HepG2 (cell line): Measurements from ENCODE around the gene SLC35A1. TPM values are rescaled to one million over a fixed set of nuclear protein-coding genes. Genes with fewer than 3 reads are reported as not detected.

ENCODE experiments used
- BRD4 ChIP-seq: sonication (generic); formaldehyde crosslinking; IDR thresholded peaks from 2 replicates; pipeline ENCODE4 v1.4.0; 2020; ENCODE audit warnings: missing genetic modification reagents
- CERS6 ChIP-seq: sonication (generic); formaldehyde crosslinking; IDR thresholded peaks from 2 replicates; pipeline ENCODE4 v1.5.0; 2020; ENCODE audit warnings: missing genetic modification reagents
- ELF4 ChIP-seq: sonication (generic); formaldehyde crosslinking; IDR thresholded peaks from 2 replicates; pipeline ENCODE4 v1.5.0; 2020; ENCODE audit warnings: missing genetic modification reagents, mild to moderate bottlenecking, moderate library complexity, borderline replicate concordance
- FOSL2 ChIP-seq: sonication (generic); formaldehyde crosslinking; IDR thresholded peaks from 2 replicates; pipeline ENCODE4 v1.4.0; 2020; ENCODE audit warnings: missing genetic modification reagents
- HCFC1 ChIP-seq: fragments of 150-350 bp; IDR thresholded peaks from 2 replicates; pipeline ENCODE4 v1.6.1; 2014; ENCODE audit warnings: low read depth, low read length
- IKZF5 ChIP-seq: IDR thresholded peaks from 2 replicates; pipeline ENCODE4 v1.6.1; 2018; ENCODE audit warnings: missing genetic modification reagents, mild to moderate bottlenecking, missing compliant biosample characterization
- JARID2 ChIP-seq: sonication (generic); formaldehyde crosslinking; IDR thresholded peaks from 2 replicates; pipeline ENCODE4 v1.8.1; 2023; ENCODE audit warnings: missing genetic modification reagents, inconsistent platforms; ENCODE audit not compliant: insufficient replicate concordance
- KAT8 ChIP-seq: IDR thresholded peaks from 2 replicates; pipeline ENCODE4 v1.6.1; 2016; ENCODE audit warnings: missing genetic modification reagents, missing compliant biosample characterization
- KDM2A ChIP-seq: sonication (generic); formaldehyde crosslinking; IDR thresholded peaks from 2 replicates; pipeline ENCODE4 v1.4.0; 2020; ENCODE audit warnings: low read depth, missing genetic modification reagents, borderline replicate concordance
- NCOA5 ChIP-seq: sonication (generic); formaldehyde crosslinking; IDR thresholded peaks from 2 replicates; pipeline ENCODE4 v1.4.0; 2020; ENCODE audit warnings: missing genetic modification reagents
- PHF5A ChIP-seq: IDR thresholded peaks from one replicate; pipeline ENCODE4 v1.6.1; 2018; ENCODE audit warnings: low read depth, missing genetic modification reagents; ENCODE audit not compliant: unreplicated experiment
- RARA ChIP-seq: IDR thresholded peaks from 2 replicates; pipeline ENCODE4 v1.6.1; 2016; ENCODE audit warnings: missing genetic modification reagents, missing compliant biosample characterization
- RFXAP ChIP-seq: sonication (generic); formaldehyde crosslinking; IDR thresholded peaks from 2 replicates; pipeline ENCODE4 v1.4.0; 2020; ENCODE audit warnings: missing genetic modification reagents, borderline replicate concordance
- SOX6 ChIP-seq, 2 experiments: fragments of 450-650 bp in 1 of 2; sonication (generic) in 1 of 2; formaldehyde crosslinking in 1 of 2; IDR thresholded peaks; 2 replicates each; pipeline versions ENCODE4 v1.4.0 to v1.6.1; 2017 to 2020; ENCODE audit warnings: antibody characterized with exemption in 1 of 2, mild to moderate bottlenecking in 1 of 2, missing genetic modification reagents in 1 of 2
- ZBTB20 ChIP-seq: sonication (generic); formaldehyde crosslinking; IDR thresholded peaks from 2 replicates; pipeline ENCODE4 v1.8.1; 2023; ENCODE audit warnings: missing genetic modification reagents, low read depth, mild to moderate bottlenecking, borderline replicate concordance
- ZFP82 ChIP-seq: sonication (generic); formaldehyde crosslinking; IDR thresholded peaks from 2 replicates; pipeline ENCODE4 v1.5.1; 2020; ENCODE audit warnings: mild to moderate bottlenecking, missing genetic modification reagents, borderline replicate concordance
- ZFP90 ChIP-seq: sonication (generic); formaldehyde crosslinking; IDR thresholded peaks from 2 replicates; pipeline ENCODE4 v1.8.0; 2022; ENCODE audit warnings: missing genetic modification reagents, mild to moderate bottlenecking, inconsistent platforms, borderline replicate concordance
- ZNF136 ChIP-seq: sonication (generic); formaldehyde crosslinking; IDR thresholded peaks from 2 replicates; pipeline ENCODE4 v1.8.1; 2022; ENCODE audit warnings: low read depth, mild to moderate bottlenecking, moderate library complexity, missing genetic modification reagents
- ZNF33B ChIP-seq: sonication (generic); formaldehyde crosslinking; IDR thresholded peaks from 2 replicates; pipeline ENCODE4 v1.5.1; 2020; ENCODE audit warnings: mild to moderate bottlenecking, missing genetic modification reagents
- ZNF430 ChIP-seq: sonication (generic); formaldehyde crosslinking; IDR thresholded peaks from 2 replicates; pipeline ENCODE4 v1.9.0; 2021; ENCODE audit warnings: mild to moderate bottlenecking, missing genetic modification reagents
- ZNF451 ChIP-seq: sonication (generic); formaldehyde crosslinking; IDR thresholded peaks from 2 replicates; pipeline ENCODE4 v1.5.0; 2020; ENCODE audit warnings: mild to moderate bottlenecking, missing genetic modification reagents
- ZNF501 ChIP-seq: sonication (generic); formaldehyde crosslinking; IDR thresholded peaks from 2 replicates; pipeline ENCODE4 v1.5.1; 2020; ENCODE audit warnings: mild to moderate bottlenecking, moderate library complexity, missing genetic modification reagents
- ZNF569 ChIP-seq: sonication (generic); formaldehyde crosslinking; IDR thresholded peaks from 2 replicates; pipeline ENCODE4 v1.5.0; 2020; ENCODE audit warnings: mild to moderate bottlenecking, missing genetic modification reagents, moderate library complexity, borderline replicate concordance
- ZNF660 ChIP-seq: sonication (generic); formaldehyde crosslinking; IDR thresholded peaks from 2 replicates; pipeline ENCODE4 v1.5.1; 2020; ENCODE audit warnings: mild to moderate bottlenecking, low read depth, missing genetic modification reagents, borderline replicate concordance
- ZNF720 ChIP-seq: sonication (generic); formaldehyde crosslinking; IDR thresholded peaks from 2 replicates; pipeline ENCODE4 v1.4.0; 2020; ENCODE audit warnings: missing genetic modification reagents
- ZNF737 ChIP-seq: sonication (generic); formaldehyde crosslinking; IDR thresholded peaks from 2 replicates; pipeline ENCODE4 v1.5.0; 2020; ENCODE audit warnings: missing genetic modification reagents, mild to moderate bottlenecking, borderline replicate concordance
- ZNF839 ChIP-seq: sonication (generic); formaldehyde crosslinking; IDR thresholded peaks from 2 replicates; pipeline ENCODE4 v1.4.0; 2020; ENCODE audit warnings: missing genetic modification reagents, mild to moderate bottlenecking, borderline replicate concordance
- polyA plus RNA-seq, 8 experiments: library from polyadenylated mRNA; depleted of rRNA in 3 of 8; stranded (reverse) in 7 of 8; unstranded in 1 of 8; fragments of >200 nt; fragmentation: Illumina TruSeq in 4 of 8; extraction: Trizol in 4 of 8; gene quantifications; 2 replicates each; pipeline versions ENCODE4 v1.2.1 to v1.2.3, GENCODE V29; 2011 to 2016; ENCODE audit warnings: low read depth in 4 of 8, missing spikeins in 1 of 8, mixed read lengths in 1 of 8; ENCODE audit not compliant: insufficient read depth in 1 of 8
- total RNA-seq, 5 experiments: library from RNA; depleted of rRNA; stranded (reverse); fragments of >200 nt; fragmentation: Illumina TruSeq; extraction: Trizol; gene quantifications; 2 replicates each; pipeline ENCODE4 v1.2.3, GENCODE V29; 2016; ENCODE audit warnings: low read depth in 1 of 5

Gene SLC35A1
- total and polyA plus RNA-seq, 2 of the 13 experiments (the other 11 are each of a cell fraction or from before 2014, with no cell fraction given) = 24.8 to 25.1 TPM

GRCh38 chr6:87472525-87473418 lies at the start of gene SLC35A1 (continued):
- no peak; the same call in 1 of the 2 replicates for TF ChIP-seq ZNF839
- TF ChIP-seq KDM2A (CRISPR knock-in tag) = peak; percentile 96
- TF ChIP-seq ZNF501 (CRISPR knock-in tag) = peak; percentile 86
- peak; percentile 71 for TF ChIP-seq RFXAP (CRISPR knock-in tag)
- TF ChIP-seq ZNF720 (CRISPR knock-in tag) = no peak
- 0 out of 2 replicates have a peak, but pooled peaks have one; percentile 24 for TF ChIP-seq ZNF737 (CRISPR knock-in tag)
- TF ChIP-seq CERS6 (CRISPR knock-in tag) = no peak
- TF ChIP-seq KAT8 (CRISPR knock-in tag) = peak; percentile 91
- no peak for TF ChIP-seq RARA (CRISPR knock-in tag)
- peak; percentile 49 for TF ChIP-seq PHF5A (CRISPR knock-in tag)
- no peak; the same call in 1 of the 2 replicates for TF ChIP-seq ZNF136 (CRISPR knock-in tag)
- TF ChIP-seq ZNF430 = peak; percentile 79; the same call in 1 of the 2 replicates
- TF ChIP-seq FOSL2 (CRISPR knock-in tag) = peak; percentile 40
- peak; percentile 61; the same call in 1 of the 2 replicates for TF ChIP-seq ELF4 (CRISPR knock-in tag)
- TF ChIP-seq BRD4 (CRISPR knock-in tag) = peak; percentile 74; the same call in 1 of the 2 replicates
- TF ChIP-seq ZNF660 = no peak
- TF ChIP-seq HCFC1 = peak; percentile 71; the same call in 1 of the 2 replicates
- peak; percentile 86; the same call in 1 of the 2 replicates for TF ChIP-seq ZNF451
- TF ChIP-seq ZFP82 (CRISPR knock-in tag) = no peak
- no peak for TF ChIP-seq NCOA5 (CRISPR knock-in tag)
- TF ChIP-seq JARID2 (CRISPR knock-in tag) = no peak
- TF ChIP-seq SOX6 (IDR thresholded peaks at IDR 0.05) = no peak
- TF ChIP-seq SOX6 (CRISPR knock-in tag; IDR thresholded peaks at IDR 0.05) = peak; percentile 81
- no peak; the same call in 1 of the 2 replicates for TF ChIP-seq ZFP90 (CRISPR knock-in tag)
- no peak for TF ChIP-seq ZNF569 (CRISPR knock-in tag)
- TF ChIP-seq IKZF5 (CRISPR knock-in tag) = peak; percentile 67
- peak; percentile 20; the same call in 1 of the 2 replicates for TF ChIP-seq ZBTB20
- TF ChIP-seq ZNF33B = no peak
